Stimulated activated CD4-positive, alpha-beta T cell treated with anti-CD3 and anti-CD28 coated beads, Interleukin-12 subunit alpha, Interleukin-12 subunit beta, amount 100 ng/mL, for 48 hours (primary cell): ENCODE measurements around the gene FOXO1.

ENCODE experiments used
- DNase-seq, 3 donors: peaks; one replicate each; pipeline ENCODE4 v3.0.0-alpha.2; 2020; ENCODE audit warnings: low read depth in 2 of 3, low spot score in 1 of 3

The FOXO1 gene

GRCh38 chr13:40582531-40582930 is 83.9 kb downstream of the FOXO1 start:
- no peak for DNase-seq

GRCh38 chr13:40581277-40581579 is 85.2 kb downstream of the FOXO1 start:
- DNase-seq, result no peak

GRCh38 chr13:40580566-40581276 is 85.7 kb downstream of the FOXO1 start:
- no peak for DNase-seq

GRCh38 chr13:40579535-40579934 is 86.9 kb downstream of the FOXO1 start:
- no peak for DNase-seq

GRCh38 chr13:40578055-40578454 is 88.4 kb downstream of the FOXO1 start:
- no peak for DNase-seq

- no peak for DNase-seq
Observed at GRCh38 chr13:40576369-40576768, 90.1 kb downstream of the FOXO1 start.

GRCh38 chr13:40572961-40573360 is 93.5 kb downstream of the FOXO1 start:
- no peak for DNase-seq

GRCh38 chr13:40571338-40571963 is 95.0 kb downstream of the FOXO1 start:
- no peak for DNase-seq

- no peak for DNase-seq
Observed at GRCh38 chr13:40570930-40571329, 95.5 kb downstream of the FOXO1 start.

- no peak for DNase-seq
Observed at GRCh38 chr13:40569024-40569350, 97.5 kb downstream of the FOXO1 start.

GRCh38 chr13:40568246-40569023 is 98.0 kb downstream of the FOXO1 start:
- DNase-seq, result no peak

- no peak for DNase-seq
Observed at GRCh38 chr13:40566811-40567210, 99.6 kb downstream of the FOXO1 start.

GRCh38 chr13:40565282-40566148 is 100.9 kb downstream of the FOXO1 start:
- no peak for DNase-seq

GRCh38 chr13:40564342-40565001 is 102.0 kb downstream of the FOXO1 start:
- no peak for DNase-seq

- DNase-seq, result no peak
Observed at GRCh38 chr13:40563350-40564125, 102.9 kb downstream of the FOXO1 start.

- no peak for DNase-seq
Observed at GRCh38 chr13:40562975-40563349, 103.5 kb downstream of the FOXO1 start.

- DNase-seq, result no peak
Observed at GRCh38 chr13:40559915-40560314, 106.5 kb downstream of the FOXO1 start.

GRCh38 chr13:40558656-40559055 is 107.8 kb downstream of the FOXO1 start:
- no peak for DNase-seq

GRCh38 chr13:40556453-40556852 is 110.0 kb downstream of the FOXO1 start:
- DNase-seq, result no peak

- no peak for DNase-seq
Observed at GRCh38 chr13:40553356-40553755, 113.1 kb downstream of the FOXO1 start.
